Esophagus muscularis mucosa (tissue), 4 donors: ENCODE results near the gene OR1K1. TPM values are rescaled to one million over a fixed set of nuclear protein-coding genes. Genes with fewer than 3 reads are reported as not detected.

ENCODE experiments used
- DNase-seq: peaks from one replicate; pipeline ENCODE4 v3.0.0-alpha.2; 2017; ENCODE audit errors: extremely low spot score
- H3K27ac ChIP-seq, 4 donors: fragments of 200-600 bp; sonication (generic); replicated peaks in 1 of 4; 1 replicate in 3 of 4; 2 replicates in 1 of 4; pipeline ENCODE4 v1.5.1; 2016 to 2019; ENCODE audit warnings: mild to moderate bottlenecking in 1 of 4
- H3K27me3 ChIP-seq, 4 donors: fragments of 200-600 bp; sonication (generic); one replicate each; pipeline versions ENCODE4 v1.5.1 to v1.6.0; 2016 to 2019
- H3K36me3 ChIP-seq, 4 donors: fragments of 200-600 bp; sonication (generic); one replicate each; pipeline ENCODE4 v1.5.1; 2016 to 2019
- H3K4me1 ChIP-seq, 4 donors: fragments of 200-600 bp; sonication (generic); one replicate each; pipeline ENCODE4 v1.5.1; 2016 to 2019
- H3K4me3 ChIP-seq, 4 donors: fragments of 200-600 bp; sonication (generic); 1 replicate in 2 of 4; 2 replicates in 2 of 4; pipeline ENCODE4 v1.5.1; 2016 to 2019; ENCODE audit warnings: mild to moderate bottlenecking in 4 of 4, moderate library complexity in 1 of 4
- H3K9me3 ChIP-seq, 4 donors: fragments of 200-600 bp; sonication (generic); 1 replicate in 3 of 4; 2 replicates in 1 of 4; pipeline ENCODE4 v1.5.1; 2016 to 2019
- EP300 ChIP-seq: sonication (generic); formaldehyde crosslinking; IDR thresholded peaks from one replicate; pipeline ENCODE4 v1.6.1; 2017; ENCODE audit warnings: antibody characterized with exemption
- POLR2A ChIP-seq: fragments of 450-650 bp; IDR thresholded peaks from one replicate; pipeline ENCODE4 v1.6.1; 2017; ENCODE audit warnings: antibody characterized with exemption, moderate library complexity, mild to moderate bottlenecking, low read depth
- POLR2AphosphoS5 ChIP-seq, 2 donors: sonication (generic); formaldehyde crosslinking; IDR thresholded peaks; one replicate each; pipeline ENCODE4 v1.6.1; 2017; ENCODE audit warnings: antibody characterized with exemption in 2 of 2
- WGBS: methylation state at CpG from one replicate; pipeline ENCODE4 v1.1.5; 2018; 5-methylcytosine and 5-hydroxymethylcytosine counted together
- intact Hi-C: fragments of 100-400 bp; cut with DNase I; formaldehyde crosslinking; loops from one replicate; pipeline ENCODE4 v1.15.1; 2023
- total RNA-seq, 4 donors: library from RNA; depleted of rRNA; stranded (reverse); fragments of >200 nt; gene quantifications; one replicate each; pipeline versions ENCODE4 v1.1.0 to v1.2.1, GENCODE V29; 2016
- TF ChIP-seq, protein P1 (sequence below), 3 experiments: fragments of 200-600 bp in 2 of 3; fragments of 450-650 bp in 1 of 3; sonication (generic) in 2 of 3; IDR thresholded peaks; one replicate each; pipeline ENCODE4 v1.5.1; 2017 to 2019; ENCODE audit warnings: antibody characterized with exemption in 3 of 3, mild to moderate bottlenecking in 2 of 3, moderate library complexity in 1 of 3

OR1K1 gene
- total RNA-seq, 4 donors from 2014 or later, result not detected

DNA sequence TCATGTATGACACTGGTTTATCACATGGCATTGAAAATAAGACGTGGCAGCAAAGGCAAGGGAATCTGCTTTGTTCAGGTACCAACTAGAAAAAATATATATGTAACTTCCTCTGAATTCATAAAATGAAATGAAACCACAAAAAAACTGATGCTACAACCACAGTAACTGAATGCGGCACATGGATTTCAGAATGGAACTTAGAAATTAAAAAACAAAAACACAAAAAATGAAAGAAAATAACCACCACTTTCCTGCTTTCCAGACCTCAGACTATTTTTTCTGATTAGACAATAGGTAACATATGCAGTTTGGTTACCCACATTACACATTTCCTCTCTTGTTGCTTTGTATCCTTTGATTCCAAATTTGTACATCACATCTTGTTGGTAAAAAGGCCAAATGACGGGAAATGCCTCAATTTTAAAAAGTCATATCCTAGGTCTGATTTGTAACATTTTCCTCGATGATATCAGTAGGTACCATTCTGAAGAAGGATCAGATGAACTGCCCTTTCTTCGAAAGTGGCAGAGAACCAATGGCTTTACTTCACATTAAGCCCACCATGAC, 46.5 kb downstream of the OR1K1 start:
- no peak overlapping the region for H3K27ac ChIP-seq
- no peaks in the 10 kb centered on the region for H3K27me3 ChIP-seq
- peaks cover 0 to 3% (median 0%) of the 10 kb centered on the region in 4 donors for H3K4me1 ChIP-seq
- H3K4me3 ChIP-seq, result no peak overlapping the region
- TF ChIP-seq POLR2AphosphoS5 (IDR thresholded peaks at IDR 0.05) (no peak), EP300 (no peak), POLR2A (no peak)
- TF ChIP-seq, protein P1, sequence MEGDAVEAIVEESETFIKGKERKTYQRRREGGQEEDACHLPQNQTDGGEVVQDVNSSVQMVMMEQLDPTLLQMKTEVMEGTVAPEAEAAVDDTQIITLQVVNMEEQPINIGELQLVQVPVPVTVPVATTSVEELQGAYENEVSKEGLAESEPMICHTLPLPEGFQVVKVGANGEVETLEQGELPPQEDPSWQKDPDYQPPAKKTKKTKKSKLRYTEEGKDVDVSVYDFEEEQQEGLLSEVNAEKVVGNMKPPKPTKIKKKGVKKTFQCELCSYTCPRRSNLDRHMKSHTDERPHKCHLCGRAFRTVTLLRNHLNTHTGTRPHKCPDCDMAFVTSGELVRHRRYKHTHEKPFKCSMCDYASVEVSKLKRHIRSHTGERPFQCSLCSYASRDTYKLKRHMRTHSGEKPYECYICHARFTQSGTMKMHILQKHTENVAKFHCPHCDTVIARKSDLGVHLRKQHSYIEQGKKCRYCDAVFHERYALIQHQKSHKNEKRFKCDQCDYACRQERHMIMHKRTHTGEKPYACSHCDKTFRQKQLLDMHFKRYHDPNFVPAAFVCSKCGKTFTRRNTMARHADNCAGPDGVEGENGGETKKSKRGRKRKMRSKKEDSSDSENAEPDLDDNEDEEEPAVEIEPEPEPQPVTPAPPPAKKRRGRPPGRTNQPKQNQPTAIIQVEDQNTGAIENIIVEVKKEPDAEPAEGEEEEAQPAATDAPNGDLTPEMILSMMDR (IDR thresholded peaks at IDR 0.05), result no peak
- intact Hi-C loops, result no loop called here
- peaks cover 15 to 53% (median 40%) of the 10 kb centered on the region in 4 donors for H3K36me3 ChIP-seq
- no peaks in the 10 kb centered on the region for H3K9me3 ChIP-seq
- no peak for DNase-seq
- WGBS, result 92% methylated on average over 5 of the region's 5 CpGs

DNA sequence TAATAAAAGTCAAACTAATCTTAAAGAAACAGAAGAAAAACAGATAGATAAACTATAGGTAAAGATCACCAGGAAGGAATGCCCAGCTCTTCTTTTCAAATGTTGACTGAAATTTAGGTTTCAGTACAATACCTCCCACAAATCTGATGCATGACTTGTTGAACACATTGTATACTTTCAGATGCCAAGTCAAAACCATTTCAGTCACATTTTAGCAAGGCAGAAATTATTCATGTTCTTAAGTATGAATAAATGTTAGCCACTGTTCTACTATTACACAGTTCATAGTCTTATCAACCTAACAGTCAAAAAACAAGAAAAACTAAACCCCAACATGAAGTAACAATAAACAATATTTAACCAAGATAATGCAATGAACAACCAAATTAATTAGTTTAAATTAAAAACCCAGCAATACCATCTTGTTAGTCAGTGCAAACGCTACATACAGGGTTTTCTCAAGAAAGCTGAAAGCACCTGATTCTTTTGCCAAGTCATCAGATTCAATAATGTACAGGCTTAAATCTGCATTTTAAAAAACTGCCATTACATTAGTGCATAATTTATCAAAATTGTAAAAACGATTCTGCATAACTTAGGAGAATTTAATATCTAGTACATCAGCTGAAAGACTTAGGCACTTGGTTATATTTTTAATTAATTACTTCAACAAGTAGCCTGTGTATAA, 48.5 kb downstream of the OR1K1 start:
- H3K4me3 ChIP-seq, result no peak overlapping the region
- H3K4me1 ChIP-seq, result peaks cover 0 to 3% (median 0%) of the 10 kb centered on the region in 4 donors
- no peak for TF ChIP-seq POLR2A
- TF ChIP-seq EP300, result no peak
- TF ChIP-seq POLR2AphosphoS5 (IDR thresholded peaks at IDR 0.05), result no peak
- TF ChIP-seq, protein P1 (IDR thresholded peaks at IDR 0.05), result no peak
- peaks cover 22 to 71% (median 53%) of the 10 kb centered on the region in 4 donors for H3K36me3 ChIP-seq
- H3K27me3 ChIP-seq, result no peaks in the 10 kb centered on the region
- DNase-seq, result no peak
- 83% methylated on average over 2 of the region's 2 CpGs for WGBS
- H3K27ac ChIP-seq, result no peak overlapping the region
- H3K9me3 ChIP-seq, result no peaks in the 10 kb centered on the region
- intact Hi-C loops, result no loop called here

Other genes with a start within 250 kb of the OR1K1 start
- not detected for gene OR1N2, start 247.0 kb upstream of the OR1K1 start, total RNA-seq
- gene OR1L8, start 216.7 kb upstream of the OR1K1 start, total RNA-seq, result not detected
- not detected for gene OR1Q1, start 185.4 kb upstream of the OR1K1 start, total RNA-seq
- gene OR1B1, start 142.5 kb upstream of the OR1K1 start, total RNA-seq, result not detected
- gene OR1L1, start 138.4 kb upstream of the OR1K1 start, total RNA-seq, result not detected
- not detected for gene OR1L3, start 125.0 kb upstream of the OR1K1 start, total RNA-seq
- gene OR1L4, start 76.1 kb upstream of the OR1K1 start, total RNA-seq, result not detected
- gene OR1L6, start 57.8 kb upstream of the OR1K1 start, total RNA-seq, result not detected
- not detected for gene OR5C1, start 11.2 kb upstream of the OR1K1 start, total RNA-seq
- gene PDCL, start 28.5 kb downstream of the OR1K1 start, total RNA-seq, result 10 to 100 TPM; 12.5 to 18.7 (median 15.7) TPM
- 10 to 100 TPM; 40.1 to 58.1 (median 57.8) TPM for gene RC3H2, start 105.2 kb downstream of the OR1K1 start, total RNA-seq
- gene ZBTB6, start 113.2 kb downstream of the OR1K1 start, total RNA-seq, result 10 to 100 TPM in 2 of 4 donors, 1 to 10 TPM in 2; 6.5 to 12.9 (median 9.5) TPM
- gene ZBTB26, start 131.4 kb downstream of the OR1K1 start, total RNA-seq, result 10 to 100 TPM in 2 of 4 donors, 1 to 10 TPM in 2; 6.3 to 10.4 (median 9.1) TPM
- 100 to 1,000 TPM in 1 of 4 donors, 10 to 100 TPM in 3; 64.3 to 116 (median 79.5) TPM for gene RABGAP1, start 140.9 kb downstream of the OR1K1 start, total RNA-seq
- gene GPR21, start 233.5 kb downstream of the OR1K1 start, total RNA-seq, result 1 to 10 TPM in 1 of 4 donors, under 1 TPM in 2, not detected in 1; 0.33 to 1.1 (median 0.52) TPM